Measurements from ENCODE around the gene TAGLN2. TPM values are rescaled to one million over a fixed set of nuclear protein-coding genes. Genes with fewer than 3 reads are reported as not detected.

Gene TAGLN2
- total and polyA plus RNA-seq, 9 of the 15 experiments (the other 6 are each of a cell fraction or from before 2014, with no cell fraction given): 192 to 683 (median 455) TPM

- TF ChIP-seq, protein P1, sequence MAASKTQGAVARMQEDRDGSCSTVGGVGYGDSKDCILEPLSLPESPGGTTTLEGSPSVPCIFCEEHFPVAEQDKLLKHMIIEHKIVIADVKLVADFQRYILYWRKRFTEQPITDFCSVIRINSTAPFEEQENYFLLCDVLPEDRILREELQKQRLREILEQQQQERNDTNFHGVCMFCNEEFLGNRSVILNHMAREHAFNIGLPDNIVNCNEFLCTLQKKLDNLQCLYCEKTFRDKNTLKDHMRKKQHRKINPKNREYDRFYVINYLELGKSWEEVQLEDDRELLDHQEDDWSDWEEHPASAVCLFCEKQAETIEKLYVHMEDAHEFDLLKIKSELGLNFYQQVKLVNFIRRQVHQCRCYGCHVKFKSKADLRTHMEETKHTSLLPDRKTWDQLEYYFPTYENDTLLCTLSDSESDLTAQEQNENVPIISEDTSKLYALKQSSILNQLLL (CRISPR knock-in tag; IDR thresholded peaks at IDR 0.05; ENCODE audit: borderline replicate concordance): no peak
- no peak for TF ChIP-seq ZNF134 (CRISPR knock-in tag; conservative IDR thresholded peaks at IDR 0.05)
- TF ChIP-seq, protein P2, sequence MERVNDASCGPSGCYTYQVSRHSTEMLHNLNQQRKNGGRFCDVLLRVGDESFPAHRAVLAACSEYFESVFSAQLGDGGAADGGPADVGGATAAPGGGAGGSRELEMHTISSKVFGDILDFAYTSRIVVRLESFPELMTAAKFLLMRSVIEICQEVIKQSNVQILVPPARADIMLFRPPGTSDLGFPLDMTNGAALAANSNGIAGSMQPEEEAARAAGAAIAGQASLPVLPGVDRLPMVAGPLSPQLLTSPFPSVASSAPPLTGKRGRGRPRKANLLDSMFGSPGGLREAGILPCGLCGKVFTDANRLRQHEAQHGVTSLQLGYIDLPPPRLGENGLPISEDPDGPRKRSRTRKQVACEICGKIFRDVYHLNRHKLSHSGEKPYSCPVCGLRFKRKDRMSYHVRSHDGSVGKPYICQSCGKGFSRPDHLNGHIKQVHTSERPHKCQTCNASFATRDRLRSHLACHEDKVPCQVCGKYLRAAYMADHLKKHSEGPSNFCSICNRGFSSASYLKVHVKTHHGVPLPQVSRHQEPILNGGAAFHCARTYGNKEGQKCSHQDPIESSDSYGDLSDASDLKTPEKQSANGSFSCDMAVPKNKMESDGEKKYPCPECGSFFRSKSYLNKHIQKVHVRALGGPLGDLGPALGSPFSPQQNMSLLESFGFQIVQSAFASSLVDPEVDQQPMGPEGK (CRISPR knock-in tag; IDR thresholded peaks at IDR 0.05; ENCODE audit: borderline replicate concordance): no peak
- TF ChIP-seq CHCHD3 (CRISPR knock-in tag; IDR thresholded peaks at IDR 0.05): no peak
- TF ChIP-seq NFRKB (IDR thresholded peaks at IDR 0.05; ENCODE audit: low read depth): no peak
- TF ChIP-seq TFAP4 (CRISPR knock-in tag; IDR thresholded peaks at IDR 0.05; ENCODE audit: borderline replicate concordance): no peak
- no peak for TF ChIP-seq ZC3H11A (IDR thresholded peaks at IDR 0.05; ENCODE audit: low read depth, low read length)
- TF ChIP-seq, protein P3, sequence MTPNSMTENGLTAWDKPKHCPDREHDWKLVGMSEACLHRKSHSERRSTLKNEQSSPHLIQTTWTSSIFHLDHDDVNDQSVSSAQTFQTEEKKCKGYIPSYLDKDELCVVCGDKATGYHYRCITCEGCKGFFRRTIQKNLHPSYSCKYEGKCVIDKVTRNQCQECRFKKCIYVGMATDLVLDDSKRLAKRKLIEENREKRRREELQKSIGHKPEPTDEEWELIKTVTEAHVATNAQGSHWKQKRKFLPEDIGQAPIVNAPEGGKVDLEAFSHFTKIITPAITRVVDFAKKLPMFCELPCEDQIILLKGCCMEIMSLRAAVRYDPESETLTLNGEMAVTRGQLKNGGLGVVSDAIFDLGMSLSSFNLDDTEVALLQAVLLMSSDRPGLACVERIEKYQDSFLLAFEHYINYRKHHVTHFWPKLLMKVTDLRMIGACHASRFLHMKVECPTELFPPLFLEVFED (CRISPR knock-in tag; conservative IDR thresholded peaks at IDR 0.05): no peak
- no peak for TF ChIP-seq ETV6 (IDR thresholded peaks at IDR 0.05; ENCODE audit: borderline replicate concordance in 1 of 2, low read depth in 2 of 2, low read length in 1 of 2)
- TF ChIP-seq ETV6 (CRISPR knock-in tag; IDR thresholded peaks at IDR 0.05; ENCODE audit: borderline replicate concordance): no peak
- no peak for TF ChIP-seq ZNF584 (CRISPR knock-in tag; IDR thresholded peaks at IDR 0.05; ENCODE audit: low read depth)
Observed at GRCh38 chr1:159952932-159953331, 27.6 kb upstream of the TAGLN2 start (continued).
